ENCODE measurements around the gene KPTN.
"Not testable (repeated sequence)": the region's sequence is repeated elsewhere in the genome, so short reads cannot be mapped to it uniquely, and the experiment has no call there.

Gene KPTN

GRCh38 chr19:47490847-47491246 lies 6.8 kb upstream of the KPTN start:
- DNase-seq: no peak

- DNase-seq: no peak
Measured at GRCh38 chr19:47490031-47490430, 6.0 kb upstream of the KPTN start.

- DNase-seq: no peak
Measured at GRCh38 chr19:47489072-47489914, 5.3 kb upstream of the KPTN start.

- DNase-seq: no peak
Measured at GRCh38 chr19:47487551-47488515, 3.8 kb upstream of the KPTN start.

GRCh38 chr19:47486900-47487299 lies 2.9 kb upstream of the KPTN start:
- DNase-seq: no peak

GRCh38 chr19:47486220-47486619 lies 2.2 kb upstream of the KPTN start:
- not testable (repeated sequence) for DNase-seq

- DNase-seq: no peak
Measured at GRCh38 chr19:47485210-47485609, 1.2 kb upstream of the KPTN start.

- no peak for DNase-seq
Measured at GRCh38 chr19:47483200-47483599, 819 bp downstream of the KPTN start.

GRCh38 chr19:47481460-47482052 lies 2.5 kb downstream of the KPTN start:
- DNase-seq: no peak

GRCh38 chr19:47480658-47481057 lies 3.4 kb downstream of the KPTN start:
- DNase-seq: no peak

GRCh38 chr19:47479701-47480503 lies 4.1 kb downstream of the KPTN start:
- DNase-seq: no peak

- no peak for DNase-seq
Measured at GRCh38 chr19:47476438-47476972, 7.5 kb downstream of the KPTN start.

- DNase-seq: no peak
Measured at GRCh38 chr19:47475465-47475864, 8.6 kb downstream of the KPTN start.

GRCh38 chr19:47473336-47473735 lies 10.7 kb downstream of the KPTN start:
- no peak for DNase-seq

GRCh38 chr19:47471733-47472457 lies 12.1 kb downstream of the KPTN start, which contains the start of gene SLC8A2:
Gene SLC8A2 (minus strand): TSS chr19:47471893. CDS start chr19:47466403, 5,490 bp downstream.
- DNase-seq: peak; percentile 41

- no peak for DNase-seq
Measured at GRCh38 chr19:47471381-47471732, 12.7 kb downstream of the KPTN start.

GRCh38 chr19:47470447-47471195 lies 13.4 kb downstream of the KPTN start:
- DNase-seq: no peak

- no peak for DNase-seq
Measured at GRCh38 chr19:47469719-47470118, 14.3 kb downstream of the KPTN start.

GRCh38 chr19:47469363-47469700 lies 14.7 kb downstream of the KPTN start:
- no peak for DNase-seq

GRCh38 chr19:47467914-47468313 lies 16.1 kb downstream of the KPTN start:
- no peak for DNase-seq

GRCh38 chr19:47465957-47466356 lies 18.1 kb downstream of the KPTN start:
- DNase-seq: no peak
